HG03045 (cell line): ENCODE data around the gene DSTYK.
"Not testable (repeated sequence)": the region's sequence is repeated elsewhere in the genome, so short reads cannot be mapped to it uniquely, and the experiment has no call there.

ENCODE experiments used
- ATAC-seq: cut with Tn5 transposase; IDR thresholded peaks from one replicate; pipeline ENCODE4 v1.9.1; 2021; ENCODE audit warnings: mild to moderate bottlenecking, moderate library complexity; ENCODE audit not compliant: unreplicated experiment

Gene DSTYK

GRCh38 chr1:205183676-205184335 lies 27.7 kb downstream of the DSTYK start:
- ATAC-seq, result no peak

- no peak for ATAC-seq
These were observed 28.6 kb downstream of the DSTYK start for GRCh38 chr1:205182930-205183329.

- not testable (repeated sequence) for ATAC-seq
These were observed 31.2 kb downstream of the DSTYK start for GRCh38 chr1:205180331-205180730.

- no peak for ATAC-seq
These were observed 31.7 kb downstream of the DSTYK start for GRCh38 chr1:205179842-205180241.

GRCh38 chr1:205172729-205173366 lies 38.7 kb downstream of the DSTYK start:
- no peak for ATAC-seq

GRCh38 chr1:205171369-205171768 lies 40.1 kb downstream of the DSTYK start:
- ATAC-seq, result no peak

- no peak for ATAC-seq
These were observed 40.8 kb downstream of the DSTYK start for GRCh38 chr1:205170532-205171269.

- ATAC-seq, result no peak
These were observed 42.3 kb downstream of the DSTYK start for GRCh38 chr1:205169248-205169647.

- no peak for ATAC-seq
These were observed 43.2 kb downstream of the DSTYK start for GRCh38 chr1:205168291-205168690.

- no peak for ATAC-seq
These were observed 49.2 kb downstream of the DSTYK start for GRCh38 chr1:205162301-205162700.

- no peak for ATAC-seq
These were observed 50.4 kb downstream of the DSTYK start for GRCh38 chr1:205161076-205161475.

- no peak for ATAC-seq
These were observed 53.4 kb downstream of the DSTYK start for GRCh38 chr1:205158048-205158616.

GRCh38 chr1:205155665-205156377 lies 55.7 kb downstream of the DSTYK start:
- ATAC-seq, result not testable (repeated sequence)

GRCh38 chr1:205152505-205152904 lies 59.0 kb downstream of the DSTYK start:
- ATAC-seq, result no peak

- ATAC-seq, result no peak
These were observed 60.7 kb downstream of the DSTYK start for GRCh38 chr1:205150651-205151428.

GRCh38 chr1:205147191-205147835 lies 64.2 kb downstream of the DSTYK start:
- no peak for ATAC-seq

- no peak for ATAC-seq
These were observed 66.8 kb downstream of the DSTYK start for GRCh38 chr1:205144751-205145150.

GRCh38 chr1:205144046-205144720 lies 67.3 kb downstream of the DSTYK start:
- ATAC-seq, result no peak

GRCh38 chr1:205142102-205142469 lies 69.4 kb downstream of the DSTYK start:
- no peak for ATAC-seq
